Psoas muscle (tissue), 8 donors: ENCODE measurements around the gene TAF8. TPM values are rescaled to one million over a fixed set of nuclear protein-coding genes. Genes with fewer than 3 reads are reported as not detected.

Experiments
- ATAC-seq, 4 donors: fragments of 200-7000 bp; cut with Tn5 transposase; one replicate each; pipeline ENCODE4 v1.9.1; 2020; ENCODE audit warnings: moderate library complexity in 3 of 4, mild to moderate bottlenecking in 2 of 4
- DNase-seq, 2 donors: peaks; one replicate each; pipeline ENCODE4 v3.0.0-alpha.2; 2020
- H3K27ac ChIP-seq: fragments of 200-600 bp; one replicate; pipeline ENCODE4 v1.8.0; 2022
- H3K27me3 ChIP-seq, 3 donors: fragments of 200-600 bp in 1 of 3; one replicate each; pipeline versions ENCODE4 v1.6.1 to v1.8.0; 2013 to 2022; ENCODE audit warnings: low read length in 2 of 3, mild to moderate bottlenecking in 2 of 3, moderate library complexity in 1 of 3; ENCODE audit not compliant: insufficient read depth in 3 of 3
- H3K36me3 ChIP-seq, 2 donors: fragments of 200-600 bp in 1 of 2; one replicate each; pipeline versions ENCODE4 v1.6.1 to v1.8.0; 2013 to 2022; ENCODE audit warnings: low read depth in 1 of 2, mild to moderate bottlenecking in 1 of 2, moderate library complexity in 1 of 2; ENCODE audit not compliant: insufficient read depth in 1 of 2
- H3K4me1 ChIP-seq: fragments of 200-600 bp; one replicate; pipeline ENCODE4 v1.8.0; 2022
- H3K4me3 ChIP-seq: fragments of 200-600 bp; one replicate; pipeline ENCODE4 v1.8.0; 2022; ENCODE audit warnings: mild to moderate bottlenecking
- H3K9me3 ChIP-seq: fragments of 200-600 bp; one replicate; pipeline ENCODE4 v1.8.0; 2022
- WGBS, 3 donors: extraction: QIAGEN DNeasy Blood & Tissue Kit; methylation state at CpG; one replicate each; pipeline versions ENCODE4 v1.1.6 to v1.1.7; 2013; 5-methylcytosine and 5-hydroxymethylcytosine counted together
- intact Hi-C, 2 donors: fragments of 100-400 bp; cut with DNase I; formaldehyde crosslinking; loops; one replicate each; pipeline versions ENCODE4 v1.11.0 to v1.14.2; 2022
- polyA plus RNA-seq, 3 donors: library from polyadenylated mRNA; stranded (reverse); fragments of 200-250 nt; gene quantifications; one replicate each; pipeline ENCODE4 v1.2.3, GENCODE V29; 2013
- total RNA-seq, 4 donors: library from RNA; stranded (reverse); fragmentation: NEBNext Ultra II Directional in 2 of 4; extraction: Animal tissue kit (Norgen Biotek cat#: 25700) in 2 of 4; gene quantifications; one replicate each; pipeline versions ENCODE4 v1.2.1 to v1.2.4, GENCODE V29; 2021 to 2023
- TF ChIP-seq, protein P1 (sequence below): fragments of 200-600 bp; IDR thresholded peaks from one replicate; pipeline ENCODE4 v1.8.0; 2022; ENCODE audit warnings: antibody characterized with exemption
- donor health status: healthy with polysubstance abuse.
- donor health status: DM: no; HTN: no; CAD: no; lungs with moderate emphysema.
- donor health status: Bipolar disorder and iron deficiency.
- donor health status: healthy.
- donor health status: DM: yes; HTN: yes; CAD: no.
- donor health status: DM: no; HTN: no; CAD: no.
- donor health status: DM: no; HTN: no; CAD: no.
- donor health status: DM: yes; HTN: yes; CAD: no.

Gene TAF8
- total and polyA plus RNA-seq, 7 donors, result 11.2 to 23.9 (median 17.9) TPM

DNA sequence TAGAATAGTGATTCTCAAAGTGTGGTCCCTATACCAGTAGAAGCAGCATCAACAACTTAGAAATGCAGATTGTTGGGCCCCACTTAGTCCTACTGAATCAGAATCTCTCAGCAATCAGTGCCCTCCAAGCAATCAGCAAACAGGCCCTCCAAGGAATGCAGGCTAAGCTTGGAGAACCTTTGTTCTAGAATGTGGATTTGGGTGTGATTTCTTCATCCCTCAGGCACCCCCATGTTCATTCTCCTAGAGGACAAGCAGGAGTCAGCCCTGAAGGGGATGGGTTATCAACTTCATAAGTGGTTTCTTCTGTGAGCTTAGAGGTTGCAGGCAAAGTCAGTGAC lies 40.5 kb upstream of the TAF8 start:
- TF ChIP-seq, protein P1, sequence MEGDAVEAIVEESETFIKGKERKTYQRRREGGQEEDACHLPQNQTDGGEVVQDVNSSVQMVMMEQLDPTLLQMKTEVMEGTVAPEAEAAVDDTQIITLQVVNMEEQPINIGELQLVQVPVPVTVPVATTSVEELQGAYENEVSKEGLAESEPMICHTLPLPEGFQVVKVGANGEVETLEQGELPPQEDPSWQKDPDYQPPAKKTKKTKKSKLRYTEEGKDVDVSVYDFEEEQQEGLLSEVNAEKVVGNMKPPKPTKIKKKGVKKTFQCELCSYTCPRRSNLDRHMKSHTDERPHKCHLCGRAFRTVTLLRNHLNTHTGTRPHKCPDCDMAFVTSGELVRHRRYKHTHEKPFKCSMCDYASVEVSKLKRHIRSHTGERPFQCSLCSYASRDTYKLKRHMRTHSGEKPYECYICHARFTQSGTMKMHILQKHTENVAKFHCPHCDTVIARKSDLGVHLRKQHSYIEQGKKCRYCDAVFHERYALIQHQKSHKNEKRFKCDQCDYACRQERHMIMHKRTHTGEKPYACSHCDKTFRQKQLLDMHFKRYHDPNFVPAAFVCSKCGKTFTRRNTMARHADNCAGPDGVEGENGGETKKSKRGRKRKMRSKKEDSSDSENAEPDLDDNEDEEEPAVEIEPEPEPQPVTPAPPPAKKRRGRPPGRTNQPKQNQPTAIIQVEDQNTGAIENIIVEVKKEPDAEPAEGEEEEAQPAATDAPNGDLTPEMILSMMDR, result no peak
- Histone ChIP-seq H3K27ac (no peak overlapping the region), H3K4me1 (peaks cover 12% of the 10 kb centered on the region), H3K9me3 (no peaks in the 10 kb centered on the region), H3K27me3 (peaks cover 0 to 2% (median 0%) of the 10 kb centered on the region in 3 donors), H3K4me3 (no peak overlapping the region), H3K36me3 (no peaks in the 10 kb centered on the region)
- DNase-seq, result no peak
- no peak for ATAC-seq
- intact Hi-C loops, result no loop called here

DNA sequence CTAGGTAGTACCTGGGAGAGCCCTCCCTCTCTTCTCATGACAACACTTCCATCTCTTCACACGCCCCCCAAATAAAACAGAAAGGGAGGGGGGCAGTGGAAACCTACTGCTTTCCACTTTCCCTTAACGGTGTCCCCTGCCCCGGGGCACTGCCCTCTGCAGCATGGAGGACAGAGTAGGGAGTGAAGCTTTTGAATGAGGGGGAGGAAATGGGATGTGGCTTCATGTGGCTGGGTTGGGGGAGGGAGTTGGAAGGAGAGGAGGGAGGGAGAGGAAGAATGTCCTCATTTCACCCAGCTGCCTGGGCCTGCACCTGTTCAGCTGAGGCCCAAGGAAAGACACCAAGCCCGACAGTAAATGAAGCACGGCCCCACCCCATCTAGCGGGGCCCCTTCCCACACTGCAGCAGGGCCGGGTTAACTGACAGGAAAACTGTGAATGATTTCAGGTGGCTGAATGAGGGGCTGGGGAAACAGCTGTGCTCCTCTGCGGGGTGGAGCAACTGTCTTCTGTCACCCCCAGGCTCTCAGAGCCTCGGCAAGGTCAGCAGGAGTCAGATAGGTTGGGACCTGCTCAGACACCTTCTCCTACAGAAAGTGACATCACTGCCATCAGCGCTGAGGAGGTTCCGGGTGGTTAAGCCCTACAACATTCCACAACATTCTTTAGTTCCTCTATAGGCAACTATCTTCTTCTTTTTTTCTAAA lies 40.0 kb upstream of the TAF8 start:
- no peak overlapping the region for H3K27ac ChIP-seq
- ATAC-seq (peak in 2 of 4 donors; percentile 30 to 37), DNase-seq (no peak)
- no peak overlapping the region for H3K4me3 ChIP-seq
- WGBS, 3 donors, result 16 to 20% (median 19%) methylated on average over 11 of the region's 11 CpGs
- no peaks in the 10 kb centered on the region for H3K36me3 ChIP-seq
- no peaks in the 10 kb centered on the region for H3K9me3 ChIP-seq
- H3K4me1 ChIP-seq, result peaks cover 12% of the 10 kb centered on the region
- peaks cover 0 to 2% (median 0%) of the 10 kb centered on the region in 3 donors for H3K27me3 ChIP-seq
- intact Hi-C loops, result no loop called here
- TF ChIP-seq, protein P1, result no peak

DNA sequence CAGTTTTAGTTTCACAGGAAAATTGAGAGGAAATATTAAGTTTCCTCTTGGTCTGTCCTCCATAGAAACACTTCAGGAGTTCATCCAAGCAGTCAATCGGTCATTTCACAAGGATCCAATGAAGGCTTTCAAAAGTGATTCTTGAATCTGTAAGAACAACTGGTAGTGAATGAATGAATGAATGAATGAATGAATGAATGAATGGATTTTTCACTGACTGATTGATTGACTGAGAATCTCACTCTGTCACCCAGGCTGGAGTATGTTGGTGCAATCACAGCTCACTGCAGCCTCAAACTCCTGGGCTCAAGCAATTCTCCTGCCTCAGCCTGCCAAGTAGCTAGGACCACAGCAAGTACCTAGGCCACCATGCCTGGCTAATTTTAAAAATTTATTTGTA lies 39.4 kb upstream of the TAF8 start:
- Histone ChIP-seq H3K9me3 (no peaks in the 10 kb centered on the region), H3K27me3 (peaks cover 0 to 2% (median 0%) of the 10 kb centered on the region in 3 donors), H3K4me3 (no peak overlapping the region), H3K4me1 (peaks cover 12% of the 10 kb centered on the region), H3K36me3 (no peaks in the 10 kb centered on the region), H3K27ac (no peak overlapping the region)
- 32 to 52% (median 47%) methylated on average over 1 of the region's 1 CpG for WGBS, 3 donors
- ATAC-seq (no peak), DNase-seq (no peak)
- intact Hi-C loops, result no loop called here
- TF ChIP-seq, protein P1, result no peak

DNA sequence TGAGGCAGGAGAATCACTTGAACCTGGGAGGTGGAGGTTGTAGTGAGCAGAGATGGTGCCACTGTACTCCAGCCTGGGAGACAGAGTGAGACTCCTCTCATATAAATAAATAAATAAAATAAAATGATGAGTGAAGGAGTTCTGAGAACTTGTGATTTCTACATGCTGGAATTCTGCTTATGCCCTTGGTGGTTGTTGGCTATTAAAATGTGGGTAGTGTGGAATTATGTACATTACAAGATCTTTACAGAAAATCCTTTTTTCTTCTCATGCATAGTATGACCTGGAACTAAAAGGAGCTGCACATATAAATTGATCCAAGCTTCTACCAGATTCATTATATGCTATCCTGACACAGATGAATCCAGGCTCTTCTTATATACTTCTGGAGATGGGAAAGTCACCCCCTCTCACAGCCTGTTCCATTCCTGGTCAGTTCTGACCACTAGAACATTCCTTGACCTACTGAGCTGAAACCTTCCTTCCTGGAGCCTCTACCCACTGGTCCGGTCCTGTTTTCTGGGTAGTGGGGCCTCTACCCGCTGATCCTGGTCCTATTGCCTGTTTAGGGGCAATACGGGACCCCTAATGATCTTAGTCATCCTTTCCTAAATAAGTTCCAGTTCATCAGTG lies 37.7 kb upstream of the TAF8 start:
- Histone ChIP-seq H3K9me3 (no peaks in the 10 kb centered on the region), H3K4me3 (no peak overlapping the region), H3K36me3 (no peaks in the 10 kb centered on the region), H3K27me3 (peaks cover 0 to 2% (median 0%) of the 10 kb centered on the region in 3 donors), H3K4me1 (peaks cover 12% of the 10 kb centered on the region), H3K27ac (no peak overlapping the region)
- 68 to 79% (median 69%) methylated on average over 3 of the region's 3 CpGs for WGBS, 3 donors
- TF ChIP-seq, protein P1, result no peak
- ATAC-seq, result no peak
- intact Hi-C loops, result no loop called here
- no peak for DNase-seq

DNA sequence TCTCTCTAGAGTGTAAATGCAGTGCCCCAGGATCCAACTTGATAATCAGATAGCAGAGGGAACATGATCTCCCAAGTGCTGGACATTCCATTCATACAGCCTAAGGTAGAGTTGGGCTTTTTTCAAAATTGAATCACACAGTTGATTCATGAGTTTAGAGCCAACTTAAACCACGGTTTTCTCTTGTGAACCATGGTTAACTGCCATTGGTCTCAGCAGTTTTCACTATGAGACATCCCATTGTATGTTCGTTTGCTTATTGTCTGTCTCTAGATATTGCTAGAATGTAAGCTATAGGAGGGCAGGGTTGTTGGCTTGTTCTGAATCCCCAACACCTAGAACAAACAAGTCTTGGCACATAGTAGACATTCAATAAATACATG lies 37.2 kb upstream of the TAF8 start:
- TF ChIP-seq, protein P1, result no peak
- intact Hi-C loops, result no loop called here
- no peaks in the 10 kb centered on the region for H3K9me3 ChIP-seq
- H3K27ac ChIP-seq, result no peak overlapping the region
- peaks cover 12% of the 10 kb centered on the region for H3K4me1 ChIP-seq
- no peak overlapping the region for H3K4me3 ChIP-seq
- 55 to 66% (median 59%) methylated on average over 2 of the region's 2 CpGs for WGBS, 3 donors
- ATAC-seq (no peak), DNase-seq (no peak)
- peaks cover 0 to 2% (median 0%) of the 10 kb centered on the region in 3 donors for H3K27me3 ChIP-seq
- no peaks in the 10 kb centered on the region for H3K36me3 ChIP-seq
